WTC11 (cell line): ENCODE measurements around the gene SERPINE2. TPM values are rescaled to one million over a fixed set of nuclear protein-coding genes. Genes with fewer than 3 reads are reported as not detected.

Experiments
- ATAC-seq: fragments of 200-7000 bp; cut with Tn5 transposase; 2 replicates; pipeline ENCODE4 v1.10.0; 2021; ENCODE audit warnings: mild to moderate bottlenecking, moderate library complexity
- CTCF ChIA-PET: fragments of 300-600 bp; sonication (Branson Sonifier 250); formaldehyde crosslinking; loops from one replicate; lab custom pipeline; 2021; ENCODE audit warnings: antibody characterized with exemption; lab: Charles Lee
- POLR2A ChIA-PET: fragments of 350-600 bp; sonication (Branson Sonifier 250); formaldehyde crosslinking; loops from one replicate; lab custom pipeline; 2021; ENCODE audit warnings: antibody characterized with exemption; lab: Charles Lee
- DNase-seq: peaks from one replicate; pipeline ENCODE4 v3.0.0; 2021; ENCODE audit warnings: low spot score
- H3K27ac Mint-ChIP-seq: 2 replicates; pipeline ENCODE4 v1.8.0; 2021; ENCODE audit warnings: mixed read lengths
- H3K27me3 Mint-ChIP-seq: 2 replicates; pipeline ENCODE4 v1.8.0; 2021; ENCODE audit warnings: low read depth, mild to moderate bottlenecking, moderate library complexity, mixed read lengths
- H3K36me3 Mint-ChIP-seq: 2 replicates; pipeline ENCODE4 v1.8.0; 2021; ENCODE audit warnings: mixed read lengths
- H3K4me1 Mint-ChIP-seq: 2 replicates; pipeline ENCODE4 v1.8.0; 2022; ENCODE audit warnings: mixed read lengths
- H3K4me3 Mint-ChIP-seq: 2 replicates; pipeline ENCODE4 v1.8.0; 2021; ENCODE audit warnings: mild to moderate bottlenecking, moderate library complexity, mixed read lengths
- H3K9me3 Mint-ChIP-seq: 2 replicates; pipeline ENCODE4 v1.8.0; 2021; ENCODE audit warnings: mixed read lengths
- CBFB ChIP-seq: sonication (generic); formaldehyde crosslinking; IDR thresholded peaks from 2 replicates; pipeline ENCODE4 v1.8.1; 2022; ENCODE audit warnings: mild to moderate bottlenecking, low read depth, missing genetic modification reagents
- CREB1 ChIP-seq: sonication (generic); formaldehyde crosslinking; IDR thresholded peaks from 2 replicates; pipeline ENCODE4 v1.8.0; 2023; ENCODE audit warnings: mild to moderate bottlenecking, missing genetic modification reagents
- JUN ChIP-seq: sonication (generic); formaldehyde crosslinking; IDR thresholded peaks from 2 replicates; pipeline ENCODE4 v1.8.0; 2023; ENCODE audit warnings: mild to moderate bottlenecking, missing genetic modification reagents
- MYBL2 ChIP-seq: sonication (generic); formaldehyde crosslinking; IDR thresholded peaks from 2 replicates; pipeline ENCODE4 v1.8.1; 2023; ENCODE audit warnings: mild to moderate bottlenecking, moderate library complexity, missing genetic modification reagents
- NR1H2 ChIP-seq: sonication (generic); formaldehyde crosslinking; IDR thresholded peaks from 2 replicates; pipeline ENCODE4 v1.9.0; 2021; ENCODE audit warnings: mild to moderate bottlenecking, moderate library complexity, missing genetic modification reagents
- NR2C2 ChIP-seq: sonication (generic); formaldehyde crosslinking; IDR thresholded peaks from 2 replicates; pipeline ENCODE4 v1.8.0; 2022; ENCODE audit warnings: mild to moderate bottlenecking, missing genetic modification reagents
- NR3C1 ChIP-seq: sonication (generic); formaldehyde crosslinking; conservative IDR thresholded peaks from 2 replicates; pipeline ENCODE4 v1.8.1; 2023; ENCODE audit warnings: low read depth, mild to moderate bottlenecking, missing genetic modification reagents
- PRRX2 ChIP-seq: fragments of 250-450 bp; sonication (Bioruptor Pico); IDR thresholded peaks from 2 replicates; pipeline ENCODE4 v1.8.0; 2021; ENCODE audit warnings: mild to moderate bottlenecking
- TCF7 ChIP-seq: sonication (generic); formaldehyde crosslinking; IDR thresholded peaks from 2 replicates; pipeline ENCODE4 v1.8.0; 2022; ENCODE audit warnings: mild to moderate bottlenecking, low read depth, missing genetic modification reagents, moderate library complexity
- ZNF232 ChIP-seq: sonication (generic); formaldehyde crosslinking; IDR thresholded peaks from 2 replicates; pipeline ENCODE4 v1.8.0; 2022; ENCODE audit warnings: mild to moderate bottlenecking, missing genetic modification reagents
- ZNF263 ChIP-seq: sonication (generic); formaldehyde crosslinking; IDR thresholded peaks from 2 replicates; pipeline ENCODE4 v1.8.1; 2022; ENCODE audit warnings: low read depth, mild to moderate bottlenecking, moderate library complexity, missing genetic modification reagents
- ZNF416 ChIP-seq: fragments of 250-450 bp; sonication (Bioruptor Pico); IDR thresholded peaks from 2 replicates; pipeline ENCODE4 v1.9.0; 2021; ENCODE audit warnings: mild to moderate bottlenecking, inconsistent platforms
- total RNA-seq: library from RNA; stranded (reverse); gene quantifications from 3 replicates; pipeline ENCODE4 v1.2.3, GENCODE V29; 2021
- TF ChIP-seq, protein P1 (sequence below): sonication (generic); formaldehyde crosslinking; IDR thresholded peaks from 2 replicates; pipeline ENCODE4 v1.8.1; 2022; ENCODE audit warnings: missing genetic modification reagents, borderline replicate concordance
- TF ChIP-seq, protein P2 (sequence below): sonication (generic); formaldehyde crosslinking; IDR thresholded peaks from 2 replicates; pipeline ENCODE4 v1.8.0; 2023; ENCODE audit warnings: missing genetic modification reagents
- TF ChIP-seq, protein P3 (sequence below): fragments of 200-600 bp; IDR thresholded peaks from 2 replicates; pipeline ENCODE4 v1.8.0; 2022; ENCODE audit warnings: antibody characterized with exemption
- TF ChIP-seq, protein P4 (sequence below): sonication (generic); formaldehyde crosslinking; IDR thresholded peaks from 2 replicates; pipeline ENCODE4 v1.8.0; 2022; ENCODE audit warnings: mild to moderate bottlenecking, missing genetic modification reagents
- TF ChIP-seq, protein P5 (sequence below): fragments of 250-450 bp; sonication (Bioruptor Pico); IDR thresholded peaks from 2 replicates; pipeline ENCODE4 v1.9.0; 2021; ENCODE audit warnings: mild to moderate bottlenecking, borderline replicate concordance
- TF ChIP-seq, protein P6 (sequence below): fragments of 250-450 bp; sonication (Bioruptor Pico); IDR thresholded peaks from 2 replicates; pipeline ENCODE4 v1.8.0; 2021; ENCODE audit warnings: mild to moderate bottlenecking
- TF ChIP-seq, protein P7 (sequence below): sonication (generic); formaldehyde crosslinking; conservative IDR thresholded peaks from 2 replicates; pipeline ENCODE4 v1.8.1; 2023; ENCODE audit warnings: mild to moderate bottlenecking, low read depth, missing genetic modification reagents, moderate library complexity

SERPINE2 gene
- total RNA-seq, 1 experiment from 2014 or later = 60.4 TPM

DNA sequence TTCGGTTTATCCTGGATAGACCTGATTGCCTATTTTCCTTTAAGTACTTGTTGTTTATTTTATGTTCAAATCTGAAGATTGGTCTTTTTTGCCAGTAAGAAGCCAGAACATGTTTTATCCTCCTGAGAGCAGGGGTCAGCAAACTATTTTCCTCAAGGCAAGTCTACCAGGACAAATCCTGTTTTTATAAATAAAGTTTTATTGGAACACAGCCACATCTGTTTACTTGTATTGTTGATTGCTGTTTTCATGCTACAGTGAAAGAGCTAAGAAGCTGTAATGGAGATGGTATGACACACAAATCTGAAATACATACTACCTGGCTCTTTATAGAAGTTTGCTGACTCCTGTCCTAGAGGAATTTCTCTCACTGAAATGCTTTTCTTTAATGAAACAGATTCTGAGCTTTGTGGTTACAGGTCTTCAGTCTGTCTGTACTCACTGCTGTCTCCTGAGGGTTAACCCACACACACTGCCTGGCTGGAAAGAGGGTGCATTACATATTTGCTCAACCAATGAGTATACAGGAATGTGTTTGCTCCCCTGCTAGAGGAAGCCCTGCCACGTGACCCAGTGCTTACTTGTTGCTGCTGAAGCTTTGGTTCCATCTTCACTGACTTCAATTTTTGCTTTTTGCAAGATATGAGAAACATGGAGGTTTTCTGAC is 59.2 kb downstream of the SERPINE2 start (continued):
- TF ChIP-seq, protein P1, sequence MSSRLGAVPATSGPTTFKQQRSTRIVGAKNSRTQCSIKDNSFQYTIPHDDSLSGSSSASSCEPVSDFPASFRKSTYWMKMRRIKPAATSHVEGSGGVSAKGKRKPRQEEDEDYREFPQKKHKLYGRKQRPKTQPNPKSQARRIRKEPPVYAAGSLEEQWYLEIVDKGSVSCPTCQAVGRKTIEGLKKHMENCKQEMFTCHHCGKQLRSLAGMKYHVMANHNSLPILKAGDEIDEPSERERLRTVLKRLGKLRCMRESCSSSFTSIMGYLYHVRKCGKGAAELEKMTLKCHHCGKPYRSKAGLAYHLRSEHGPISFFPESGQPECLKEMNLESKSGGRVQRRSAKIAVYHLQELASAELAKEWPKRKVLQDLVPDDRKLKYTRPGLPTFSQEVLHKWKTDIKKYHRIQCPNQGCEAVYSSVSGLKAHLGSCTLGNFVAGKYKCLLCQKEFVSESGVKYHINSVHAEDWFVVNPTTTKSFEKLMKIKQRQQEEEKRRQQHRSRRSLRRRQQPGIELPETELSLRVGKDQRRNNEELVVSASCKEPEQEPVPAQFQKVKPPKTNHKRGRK (CRISPR knock-in tag) = no peak
- TF ChIP-seq, protein P2, sequence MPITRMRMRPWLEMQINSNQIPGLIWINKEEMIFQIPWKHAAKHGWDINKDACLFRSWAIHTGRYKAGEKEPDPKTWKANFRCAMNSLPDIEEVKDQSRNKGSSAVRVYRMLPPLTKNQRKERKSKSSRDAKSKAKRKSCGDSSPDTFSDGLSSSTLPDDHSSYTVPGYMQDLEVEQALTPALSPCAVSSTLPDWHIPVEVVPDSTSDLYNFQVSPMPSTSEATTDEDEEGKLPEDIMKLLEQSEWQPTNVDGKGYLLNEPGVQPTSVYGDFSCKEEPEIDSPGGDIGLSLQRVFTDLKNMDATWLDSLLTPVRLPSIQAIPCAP (CRISPR knock-in tag) = no peak
- TF ChIP-seq CBFB (CRISPR knock-in tag) = no peak
- no peak for TF ChIP-seq ZNF232 (CRISPR knock-in tag)
- TF ChIP-seq TCF7 (CRISPR knock-in tag) = no peak
- no peak for TF ChIP-seq CREB1 (CRISPR knock-in tag)
- TF ChIP-seq, protein P3, sequence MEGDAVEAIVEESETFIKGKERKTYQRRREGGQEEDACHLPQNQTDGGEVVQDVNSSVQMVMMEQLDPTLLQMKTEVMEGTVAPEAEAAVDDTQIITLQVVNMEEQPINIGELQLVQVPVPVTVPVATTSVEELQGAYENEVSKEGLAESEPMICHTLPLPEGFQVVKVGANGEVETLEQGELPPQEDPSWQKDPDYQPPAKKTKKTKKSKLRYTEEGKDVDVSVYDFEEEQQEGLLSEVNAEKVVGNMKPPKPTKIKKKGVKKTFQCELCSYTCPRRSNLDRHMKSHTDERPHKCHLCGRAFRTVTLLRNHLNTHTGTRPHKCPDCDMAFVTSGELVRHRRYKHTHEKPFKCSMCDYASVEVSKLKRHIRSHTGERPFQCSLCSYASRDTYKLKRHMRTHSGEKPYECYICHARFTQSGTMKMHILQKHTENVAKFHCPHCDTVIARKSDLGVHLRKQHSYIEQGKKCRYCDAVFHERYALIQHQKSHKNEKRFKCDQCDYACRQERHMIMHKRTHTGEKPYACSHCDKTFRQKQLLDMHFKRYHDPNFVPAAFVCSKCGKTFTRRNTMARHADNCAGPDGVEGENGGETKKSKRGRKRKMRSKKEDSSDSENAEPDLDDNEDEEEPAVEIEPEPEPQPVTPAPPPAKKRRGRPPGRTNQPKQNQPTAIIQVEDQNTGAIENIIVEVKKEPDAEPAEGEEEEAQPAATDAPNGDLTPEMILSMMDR = no peak
- TF ChIP-seq, protein P4, sequence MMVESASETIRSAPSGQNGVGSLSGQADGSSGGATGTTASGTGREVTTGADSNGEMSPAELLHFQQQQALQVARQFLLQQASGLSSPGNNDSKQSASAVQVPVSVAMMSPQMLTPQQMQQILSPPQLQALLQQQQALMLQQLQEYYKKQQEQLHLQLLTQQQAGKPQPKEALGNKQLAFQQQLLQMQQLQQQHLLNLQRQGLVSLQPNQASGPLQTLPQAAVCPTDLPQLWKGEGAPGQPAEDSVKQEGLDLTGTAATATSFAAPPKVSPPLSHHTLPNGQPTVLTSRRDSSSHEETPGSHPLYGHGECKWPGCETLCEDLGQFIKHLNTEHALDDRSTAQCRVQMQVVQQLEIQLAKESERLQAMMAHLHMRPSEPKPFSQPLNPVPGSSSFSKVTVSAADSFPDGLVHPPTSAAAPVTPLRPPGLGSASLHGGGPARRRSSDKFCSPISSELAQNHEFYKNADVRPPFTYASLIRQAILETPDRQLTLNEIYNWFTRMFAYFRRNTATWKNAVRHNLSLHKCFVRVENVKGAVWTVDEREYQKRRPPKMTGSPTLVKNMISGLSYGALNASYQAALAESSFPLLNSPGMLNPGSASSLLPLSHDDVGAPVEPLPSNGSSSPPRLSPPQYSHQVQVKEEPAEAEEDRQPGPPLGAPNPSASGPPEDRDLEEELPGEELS (CRISPR knock-in tag) = no peak
- TF ChIP-seq ZNF416 = no peak
- TF ChIP-seq, all 79 proteins: peak for 0

DNA sequence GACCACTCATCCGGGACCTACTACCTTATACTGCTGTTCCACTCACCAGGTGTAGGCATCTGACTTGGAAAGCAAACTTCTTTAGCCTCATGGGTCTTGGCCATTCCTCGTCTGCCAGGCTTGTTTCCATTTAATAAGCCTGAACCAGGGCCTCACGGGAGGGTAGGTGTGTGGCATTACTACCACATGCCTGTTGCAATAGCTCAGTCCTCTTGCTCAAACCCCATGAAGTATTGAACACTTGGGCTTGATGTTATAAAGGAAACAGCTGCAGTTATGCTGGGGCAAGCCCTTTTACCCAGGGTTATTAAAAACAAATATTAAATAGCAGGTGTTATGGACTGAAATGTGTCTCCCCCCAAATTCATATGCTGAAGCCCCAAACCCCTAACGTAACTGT is 60.6 kb downstream of the SERPINE2 start:
- CTCF ChIA-PET = interaction anchor here (1.4 to 1.9 kb wide), 2 partner anchors 8 to 84 kb away, joined by 4 to 5 read pairs; no protein-coding TSS in a partner anchor
- Mint-ChIP-seq H3K9me3 (no peaks in the 10 kb centered on the region), H3K27ac (no peak overlapping the region), H3K27me3 (no peaks in the 10 kb centered on the region), H3K4me1 (no peaks in the 10 kb centered on the region), H3K4me3 (no peak overlapping the region), H3K36me3 (peaks cover 11% of the 10 kb centered on the region)
- no peak for TF ChIP-seq MYBL2 (CRISPR knock-in tag)
- TF ChIP-seq ZNF263 (CRISPR knock-in tag) = no peak
- no peak for TF ChIP-seq NR3C1 (CRISPR knock-in tag)
- TF ChIP-seq JUN = no peak
- TF ChIP-seq, protein P5, sequence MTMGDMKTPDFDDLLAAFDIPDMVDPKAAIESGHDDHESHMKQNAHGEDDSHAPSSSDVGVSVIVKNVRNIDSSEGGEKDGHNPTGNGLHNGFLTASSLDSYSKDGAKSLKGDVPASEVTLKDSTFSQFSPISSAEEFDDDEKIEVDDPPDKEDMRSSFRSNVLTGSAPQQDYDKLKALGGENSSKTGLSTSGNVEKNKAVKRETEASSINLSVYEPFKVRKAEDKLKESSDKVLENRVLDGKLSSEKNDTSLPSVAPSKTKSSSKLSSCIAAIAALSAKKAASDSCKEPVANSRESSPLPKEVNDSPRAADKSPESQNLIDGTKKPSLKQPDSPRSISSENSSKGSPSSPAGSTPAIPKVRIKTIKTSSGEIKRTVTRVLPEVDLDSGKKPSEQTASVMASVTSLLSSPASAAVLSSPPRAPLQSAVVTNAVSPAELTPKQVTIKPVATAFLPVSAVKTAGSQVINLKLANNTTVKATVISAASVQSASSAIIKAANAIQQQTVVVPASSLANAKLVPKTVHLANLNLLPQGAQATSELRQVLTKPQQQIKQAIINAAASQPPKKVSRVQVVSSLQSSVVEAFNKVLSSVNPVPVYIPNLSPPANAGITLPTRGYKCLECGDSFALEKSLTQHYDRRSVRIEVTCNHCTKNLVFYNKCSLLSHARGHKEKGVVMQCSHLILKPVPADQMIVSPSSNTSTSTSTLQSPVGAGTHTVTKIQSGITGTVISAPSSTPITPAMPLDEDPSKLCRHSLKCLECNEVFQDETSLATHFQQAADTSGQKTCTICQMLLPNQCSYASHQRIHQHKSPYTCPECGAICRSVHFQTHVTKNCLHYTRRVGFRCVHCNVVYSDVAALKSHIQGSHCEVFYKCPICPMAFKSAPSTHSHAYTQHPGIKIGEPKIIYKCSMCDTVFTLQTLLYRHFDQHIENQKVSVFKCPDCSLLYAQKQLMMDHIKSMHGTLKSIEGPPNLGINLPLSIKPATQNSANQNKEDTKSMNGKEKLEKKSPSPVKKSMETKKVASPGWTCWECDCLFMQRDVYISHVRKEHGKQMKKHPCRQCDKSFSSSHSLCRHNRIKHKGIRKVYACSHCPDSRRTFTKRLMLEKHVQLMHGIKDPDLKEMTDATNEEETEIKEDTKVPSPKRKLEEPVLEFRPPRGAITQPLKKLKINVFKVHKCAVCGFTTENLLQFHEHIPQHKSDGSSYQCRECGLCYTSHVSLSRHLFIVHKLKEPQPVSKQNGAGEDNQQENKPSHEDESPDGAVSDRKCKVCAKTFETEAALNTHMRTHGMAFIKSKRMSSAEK = no peak
- TF ChIP-seq, protein P6, sequence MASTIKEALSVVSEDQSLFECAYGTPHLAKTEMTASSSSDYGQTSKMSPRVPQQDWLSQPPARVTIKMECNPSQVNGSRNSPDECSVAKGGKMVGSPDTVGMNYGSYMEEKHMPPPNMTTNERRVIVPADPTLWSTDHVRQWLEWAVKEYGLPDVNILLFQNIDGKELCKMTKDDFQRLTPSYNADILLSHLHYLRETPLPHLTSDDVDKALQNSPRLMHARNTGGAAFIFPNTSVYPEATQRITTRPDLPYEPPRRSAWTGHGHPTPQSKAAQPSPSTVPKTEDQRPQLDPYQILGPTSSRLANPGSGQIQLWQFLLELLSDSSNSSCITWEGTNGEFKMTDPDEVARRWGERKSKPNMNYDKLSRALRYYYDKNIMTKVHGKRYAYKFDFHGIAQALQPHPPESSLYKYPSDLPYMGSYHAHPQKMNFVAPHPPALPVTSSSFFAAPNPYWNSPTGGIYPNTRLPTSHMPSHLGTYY (CRISPR knock-in tag) = no peak
- no peak for TF ChIP-seq NR1H2
- no peak for TF ChIP-seq NR2C2 (CRISPR knock-in tag)
- TF ChIP-seq PRRX2 (CRISPR knock-in tag) = no peak
- TF ChIP-seq, protein P7, sequence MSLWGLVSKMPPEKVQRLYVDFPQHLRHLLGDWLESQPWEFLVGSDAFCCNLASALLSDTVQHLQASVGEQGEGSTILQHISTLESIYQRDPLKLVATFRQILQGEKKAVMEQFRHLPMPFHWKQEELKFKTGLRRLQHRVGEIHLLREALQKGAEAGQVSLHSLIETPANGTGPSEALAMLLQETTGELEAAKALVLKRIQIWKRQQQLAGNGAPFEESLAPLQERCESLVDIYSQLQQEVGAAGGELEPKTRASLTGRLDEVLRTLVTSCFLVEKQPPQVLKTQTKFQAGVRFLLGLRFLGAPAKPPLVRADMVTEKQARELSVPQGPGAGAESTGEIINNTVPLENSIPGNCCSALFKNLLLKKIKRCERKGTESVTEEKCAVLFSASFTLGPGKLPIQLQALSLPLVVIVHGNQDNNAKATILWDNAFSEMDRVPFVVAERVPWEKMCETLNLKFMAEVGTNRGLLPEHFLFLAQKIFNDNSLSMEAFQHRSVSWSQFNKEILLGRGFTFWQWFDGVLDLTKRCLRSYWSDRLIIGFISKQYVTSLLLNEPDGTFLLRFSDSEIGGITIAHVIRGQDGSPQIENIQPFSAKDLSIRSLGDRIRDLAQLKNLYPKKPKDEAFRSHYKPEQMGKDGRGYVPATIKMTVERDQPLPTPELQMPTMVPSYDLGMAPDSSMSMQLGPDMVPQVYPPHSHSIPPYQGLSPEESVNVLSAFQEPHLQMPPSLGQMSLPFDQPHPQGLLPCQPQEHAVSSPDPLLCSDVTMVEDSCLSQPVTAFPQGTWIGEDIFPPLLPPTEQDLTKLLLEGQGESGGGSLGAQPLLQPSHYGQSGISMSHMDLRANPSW (CRISPR knock-in tag) = no peak
- TF ChIP-seq, protein P3 = no peak
- POLR2A ChIA-PET = no interaction called here
- DNase-seq (no peak), ATAC-seq (no peak)
